Measurements from ENCODE around the gene KIF3A. TPM values are rescaled to one million over a fixed set of nuclear protein-coding genes. Genes with fewer than 3 reads are reported as not detected.

Gene KIF3A
- total and polyA plus RNA-seq, 8 donors: 0.58 to 19.3 (median 4.6) TPM

DNA sequence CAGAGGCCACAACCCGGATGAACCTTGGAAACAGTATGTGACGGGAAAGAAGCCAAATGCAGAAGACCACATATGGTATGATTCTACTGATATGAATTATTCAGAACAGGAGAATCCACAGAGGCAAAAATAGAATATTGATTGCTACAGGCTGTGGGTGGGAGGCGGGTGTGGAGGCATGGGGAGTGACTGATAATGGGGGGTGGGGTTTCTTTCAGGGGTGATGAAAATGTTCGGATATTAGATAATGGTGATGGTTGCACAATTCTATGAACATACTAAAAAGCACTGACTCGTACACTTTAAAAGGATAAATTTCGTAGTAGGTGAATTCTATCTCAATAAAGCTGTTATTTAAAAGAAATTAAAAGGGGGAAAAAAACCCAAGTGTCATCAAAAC is 52.9 kb downstream of the KIF3A start:
- H3K36me3 ChIP-seq: no peaks in the 10 kb centered on the region
- H3K27me3 ChIP-seq: no peaks in the 10 kb centered on the region
- intact Hi-C loops (cut with DNase I; ENCODE audit: low total_unique reads): no loop called here
- no peak overlapping the region for H3K27ac ChIP-seq
- 86 to 93% (median 90%) methylated on average over 6 of the region's 6 CpGs for WGBS, 5 donors
- no peak for DNase-seq
- no peak overlapping the region for H3K4me3 ChIP-seq
- TF ChIP-seq POLR2AphosphoS5 (IDR thresholded peaks at IDR 0.05): no peak
- TF ChIP-seq, protein P1, sequence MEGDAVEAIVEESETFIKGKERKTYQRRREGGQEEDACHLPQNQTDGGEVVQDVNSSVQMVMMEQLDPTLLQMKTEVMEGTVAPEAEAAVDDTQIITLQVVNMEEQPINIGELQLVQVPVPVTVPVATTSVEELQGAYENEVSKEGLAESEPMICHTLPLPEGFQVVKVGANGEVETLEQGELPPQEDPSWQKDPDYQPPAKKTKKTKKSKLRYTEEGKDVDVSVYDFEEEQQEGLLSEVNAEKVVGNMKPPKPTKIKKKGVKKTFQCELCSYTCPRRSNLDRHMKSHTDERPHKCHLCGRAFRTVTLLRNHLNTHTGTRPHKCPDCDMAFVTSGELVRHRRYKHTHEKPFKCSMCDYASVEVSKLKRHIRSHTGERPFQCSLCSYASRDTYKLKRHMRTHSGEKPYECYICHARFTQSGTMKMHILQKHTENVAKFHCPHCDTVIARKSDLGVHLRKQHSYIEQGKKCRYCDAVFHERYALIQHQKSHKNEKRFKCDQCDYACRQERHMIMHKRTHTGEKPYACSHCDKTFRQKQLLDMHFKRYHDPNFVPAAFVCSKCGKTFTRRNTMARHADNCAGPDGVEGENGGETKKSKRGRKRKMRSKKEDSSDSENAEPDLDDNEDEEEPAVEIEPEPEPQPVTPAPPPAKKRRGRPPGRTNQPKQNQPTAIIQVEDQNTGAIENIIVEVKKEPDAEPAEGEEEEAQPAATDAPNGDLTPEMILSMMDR (IDR thresholded peaks at IDR 0.05): no peak
- TF ChIP-seq POLR2A (IDR thresholded peaks at IDR 0.05): no peak
- no peak for TF ChIP-seq EP300 (IDR thresholded peaks at IDR 0.05)
- H3K9me3 ChIP-seq: no peaks in the 10 kb centered on the region
- H3K4me1 ChIP-seq: no peaks in the 10 kb centered on the region

DNA sequence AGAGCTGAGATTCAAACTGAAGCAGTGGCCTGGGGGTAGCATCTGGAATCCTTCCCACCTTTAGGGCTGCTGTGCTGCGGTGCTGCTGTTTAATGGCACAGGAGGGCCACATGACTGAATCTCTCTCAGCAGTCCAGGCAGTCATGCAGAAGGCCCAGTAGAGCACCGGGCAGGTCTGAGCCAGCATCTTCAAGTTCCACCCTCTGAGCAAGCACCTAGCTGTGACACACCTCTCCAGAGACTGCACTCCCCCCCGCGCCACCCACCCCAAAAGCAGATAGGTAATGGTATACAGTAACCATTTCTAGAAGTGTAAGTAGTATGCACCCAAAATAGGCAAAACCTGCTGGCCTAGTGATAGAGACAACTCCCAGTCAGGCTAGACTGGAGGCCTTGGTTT is 55.4 kb downstream of the KIF3A start:
- no peak overlapping the region for H3K27ac ChIP-seq
- WGBS, 5 donors: 77 to 98% (median 90%) methylated on average over 2 to 4 of the region's 4 CpGs
- DNase-seq: no peak
- TF ChIP-seq POLR2AphosphoS5 (IDR thresholded peaks at IDR 0.05) (no peak), EP300 (IDR thresholded peaks at IDR 0.05) (no peak), POLR2A (IDR thresholded peaks at IDR 0.05) (no peak)
- TF ChIP-seq, protein P1 (IDR thresholded peaks at IDR 0.05): no peak
- intact Hi-C loops (cut with DNase I; ENCODE audit: low total_unique reads): no loop called here
- H3K4me1 ChIP-seq: peaks cover 0 to 9% (median 3%) of the 10 kb centered on the region in 4 donors
- H3K4me3 ChIP-seq: no peak overlapping the region
- no peaks in the 10 kb centered on the region for H3K27me3 ChIP-seq
- no peaks in the 10 kb centered on the region for H3K36me3 ChIP-seq
- H3K9me3 ChIP-seq: no peaks in the 10 kb centered on the region

DNA sequence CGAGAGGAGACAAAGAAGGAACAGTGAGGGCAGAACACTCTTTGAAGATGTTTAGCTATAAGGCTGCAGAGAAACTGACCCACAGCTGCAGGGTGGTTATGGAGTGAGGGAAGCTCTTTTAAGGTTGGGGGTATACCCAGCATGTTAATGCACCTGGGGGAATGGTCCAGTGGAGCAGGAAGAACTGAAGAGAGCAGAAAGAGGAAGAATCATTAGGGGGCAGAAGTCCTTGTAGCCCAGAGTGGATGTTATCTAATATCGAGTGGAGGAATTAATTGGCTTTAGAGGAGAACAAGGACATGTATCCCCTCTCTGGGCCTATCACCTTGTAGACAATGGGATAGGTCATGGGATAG is 55.9 kb downstream of the KIF3A start:
- Histone ChIP-seq H3K36me3 (no peaks in the 10 kb centered on the region), H3K4me1 (peaks cover 0 to 14% (median 5%) of the 10 kb centered on the region in 4 donors), H3K27me3 (no peaks in the 10 kb centered on the region), H3K9me3 (no peaks in the 10 kb centered on the region), H3K4me3 (no peak overlapping the region), H3K27ac (no peak overlapping the region)
- intact Hi-C loops (cut with DNase I; ENCODE audit: low total_unique reads): no loop called here
- 87 to 93% (median 92%) methylated on average over 2 of the region's 2 CpGs for WGBS, 5 donors
- TF ChIP-seq EP300 (IDR thresholded peaks at IDR 0.05) (no peak), POLR2AphosphoS5 (IDR thresholded peaks at IDR 0.05) (no peak), POLR2A (IDR thresholded peaks at IDR 0.05) (no peak)
- TF ChIP-seq, protein P1 (IDR thresholded peaks at IDR 0.05): no peak
- DNase-seq: no peak

DNA sequence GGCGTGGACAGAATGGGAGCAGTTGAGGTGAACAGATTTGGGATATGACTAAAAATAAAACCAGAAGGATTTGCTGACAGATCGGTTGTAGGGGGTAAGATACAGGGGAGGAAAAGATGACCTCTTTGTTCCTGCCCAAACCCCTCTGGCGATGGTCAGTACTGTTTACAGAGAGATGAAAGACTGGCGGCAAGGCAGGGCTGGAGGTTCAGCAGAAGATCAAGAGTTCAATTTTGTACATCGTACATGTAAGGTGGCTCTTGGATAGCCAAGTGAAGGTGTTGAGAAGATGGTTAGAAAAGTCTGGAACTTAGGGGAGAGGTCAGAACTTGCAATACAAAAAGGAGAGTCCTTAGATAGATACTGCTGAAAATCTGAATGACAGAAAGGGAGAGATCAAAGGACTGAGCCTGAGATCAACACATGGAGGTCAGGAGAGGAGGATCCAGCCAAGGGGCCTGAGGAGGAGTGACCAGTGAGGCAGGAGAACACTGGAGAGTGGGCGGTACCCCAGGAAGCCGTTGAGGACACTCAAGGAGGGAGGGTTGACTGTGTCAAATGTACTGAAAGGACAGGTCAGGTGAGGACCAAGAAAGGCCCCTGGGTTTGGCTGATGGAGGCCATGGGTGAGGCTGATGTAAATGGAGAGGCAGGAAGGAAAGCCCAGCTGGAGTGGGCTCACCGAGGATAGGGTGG is 56.4 kb downstream of the KIF3A start:
- no peak overlapping the region for H3K27ac ChIP-seq
- DNase-seq: no peak
- H3K27me3 ChIP-seq: no peaks in the 10 kb centered on the region
- H3K9me3 ChIP-seq: no peaks in the 10 kb centered on the region
- TF ChIP-seq EP300 (IDR thresholded peaks at IDR 0.05) (no peak), POLR2AphosphoS5 (IDR thresholded peaks at IDR 0.05) (no peak), POLR2A (IDR thresholded peaks at IDR 0.05) (no peak)
- TF ChIP-seq, protein P1 (IDR thresholded peaks at IDR 0.05): no peak
- H3K4me3 ChIP-seq: no peak overlapping the region
- intact Hi-C loops (cut with DNase I; ENCODE audit: low total_unique reads): no loop called here
- whole genome bisulfite sequencing, 5 donors: 77 to 96% (median 84%) methylated on average over 7 to 8 of the region's 8 CpGs
- no peaks in the 10 kb centered on the region for H3K36me3 ChIP-seq
- peaks cover 0 to 14% (median 5%) of the 10 kb centered on the region in 4 donors for H3K4me1 ChIP-seq

Measured in stomach (tissue), 9 donors.